K562 (cell line): Measurements from ENCODE around the gene GPR37L1. TPM values are rescaled to one million over a fixed set of nuclear protein-coding genes. Genes with fewer than 3 reads are reported as not detected.

Experiments used
- ATAC-seq: fragments of 200-7000 bp; cut with Tn5 transposase; 3 replicates; pipeline ENCODE4 v1.9.1; 2020; ENCODE audit warnings: moderate library complexity
- BruUV-seq: library from RNA; stranded (reverse); fragments of 400-500 nt; replicated peaks from 2 replicates; lab custom pipeline; 2021; lab: Mats Ljungman, UMichigan
- CTCF ChIA-PET: fragments of 300-600 bp; formaldehyde crosslinking; extraction: SDS; loops from one replicate; lab custom pipeline; 2021; ENCODE audit warnings: low intra/inter-chr PET ratio; lab: Yijun Ruan, JAX
- POLR2A ChIA-PET: fragments of 300-600, 350-650 bp; sonication (Branson Sonifier 250); formaldehyde crosslinking; extraction: SDS; loops from one replicate; lab custom pipeline; 2021; ENCODE audit warnings: antibody characterized with exemption, inconsistent platforms; lab: Yijun Ruan, JAX
- DNase-seq, 4 experiments: peaks; one replicate each; pipeline versions ENCODE4 v3.0.0 to v3.0.0-alpha.2; 2011 to 2018; ENCODE audit warnings: low spot score in 3 of 4, mixed read lengths in 3 of 4; ENCODE audit errors: extremely low read depth in 1 of 4
- FAIRE-seq: peaks from 2 replicates; lab custom pipeline; 2011; peaks lifted over from hg19 to GRCh38; lab: Jason Lieb, UNC
- H2AFZ ChIP-seq: 2 replicates; pipeline ENCODE4 v1.6.0; 2011; ENCODE audit warnings: low read depth, low read length, control low read depth, inconsistent platforms
- H3K27ac ChIP-seq: fragments of 200-600 bp; 3 replicates; pipeline ENCODE4 v1.8.0; 2011; ENCODE audit warnings: low read depth, mild to moderate bottlenecking, control low read depth, inconsistent platforms, low read length, moderate library complexity, mixed read lengths; ENCODE audit errors: extremely low read depth
- H3K27me3 ChIP-seq, 2 experiments: fragments of 300-600 bp in 1 of 2; 2 replicates in 1 of 2; 3 replicates in 1 of 2; pipeline versions ENCODE4 v1.6.0 to v1.8.0; 2011; ENCODE audit warnings: inconsistent platforms in 2 of 2, low read length in 2 of 2, mild to moderate bottlenecking in 1 of 2, mixed read lengths in 1 of 2, moderate library complexity in 1 of 2; ENCODE audit not compliant: control insufficient read depth in 2 of 2, insufficient read depth in 2 of 2
- H3K36me3 ChIP-seq: fragments of 300-600 bp; 3 replicates; pipeline ENCODE4 v1.8.0; 2011; ENCODE audit warnings: mild to moderate bottlenecking, low read length, inconsistent platforms; ENCODE audit not compliant: control insufficient read depth, insufficient read depth
- H3K4me1 ChIP-seq, 2 experiments: fragments of 200-600 bp in 1 of 2; replicated peaks in 1 of 2; 2 replicates in 1 of 2; 3 replicates in 1 of 2; pipeline versions ENCODE4 v1.5.1 to v1.8.0; 2011; ENCODE audit warnings: inconsistent platforms in 2 of 2, low read length in 2 of 2, mild to moderate bottlenecking in 1 of 2, mixed read lengths in 1 of 2, moderate library complexity in 1 of 2; ENCODE audit not compliant: control insufficient read depth in 2 of 2, insufficient read depth in 2 of 2
- H3K4me2 ChIP-seq: 2 replicates; pipeline ENCODE4 v1.6.1; 2011; ENCODE audit warnings: low read length, control low read depth, inconsistent platforms, mixed read lengths; ENCODE audit not compliant: insufficient read depth
- H3K4me3 ChIP-seq: fragments of 200-600 bp; sonication (generic), shearing (Covaris generic); 2 replicates; pipeline ENCODE4 v1.5.1; 2016; ENCODE audit warnings: control low read depth, inconsistent platforms
- H3K79me2 ChIP-seq: fragments of 200-600 bp; 3 replicates; pipeline ENCODE4 v1.8.0; 2011; ENCODE audit warnings: low read length, inconsistent platforms; ENCODE audit not compliant: control insufficient read depth, insufficient read depth
- H3K9ac ChIP-seq, 2 experiments: 2 replicates each; pipeline versions ENCODE4 v1.6.0 to v1.6.1; 2011; ENCODE audit warnings: low read depth in 2 of 2, low read length in 2 of 2, control low read depth in 1 of 2, inconsistent platforms in 1 of 2, mild to moderate bottlenecking in 1 of 2, mixed read lengths in 1 of 2; ENCODE audit not compliant: insufficient read depth in 1 of 2
- H3K9me1 ChIP-seq: one replicate; pipeline ENCODE4 v1.6.0; 2011; ENCODE audit warnings: inconsistent platforms, mild to moderate bottlenecking, low read length, moderate library complexity; ENCODE audit not compliant: control insufficient read depth, insufficient read depth
- H3K9me3 ChIP-seq: replicated peaks from 2 replicates; pipeline ENCODE4 v1.5.1; 2011; ENCODE audit warnings: low read depth, low read length, inconsistent platforms; ENCODE audit not compliant: control insufficient read depth, insufficient read depth
- H4K20me1 ChIP-seq: replicated peaks from 2 replicates; pipeline ENCODE4 v1.6.1; 2011; ENCODE audit warnings: low read length, inconsistent platforms, mixed read lengths; ENCODE audit not compliant: control insufficient read depth, insufficient read depth
- ARNT ChIP-seq, 2 experiments: fragments of 450-650 bp; IDR thresholded peaks; 2 replicates each; pipeline ENCODE4 v1.6.1; 2016; ENCODE audit warnings: mild to moderate bottlenecking in 1 of 2
- ATF7 ChIP-seq: fragments of 450-650 bp; IDR thresholded peaks from 2 replicates; pipeline ENCODE4 v1.7.1; 2014; ENCODE audit warnings: mild to moderate bottlenecking, moderate library complexity
- E2F3 ChIP-seq: fragments of 250-450 bp; sonication (Bioruptor Pico); IDR thresholded peaks from 2 replicates; pipeline ENCODE4 v1.4.0; 2020; ENCODE audit warnings: mild to moderate bottlenecking
- FOSL1 ChIP-seq: fragments of 200-800 bp; sonication (Bioruptor generic); conservative IDR thresholded peaks from 2 replicates; pipeline ENCODE4 v1.6.1; 2016; ENCODE audit warnings: missing genetic modification characterization, missing compliant biosample characterization
- GATAD2A ChIP-seq: fragments of 450-650 bp; IDR thresholded peaks from 2 replicates; pipeline ENCODE4 v1.6.1; 2017
- KAT8 ChIP-seq: fragments of 450-650 bp; IDR thresholded peaks from 2 replicates; pipeline ENCODE4 v1.6.1; 2016; ENCODE audit warnings: low read depth, mild to moderate bottlenecking
- L3MBTL2 ChIP-seq: fragments of 450-650 bp; IDR thresholded peaks from 2 replicates; pipeline ENCODE4 v1.6.1; 2016; ENCODE audit warnings: mild to moderate bottlenecking, moderate library complexity
- NR2F6 ChIP-seq: fragments of 450-650 bp; formaldehyde crosslinking; IDR thresholded peaks from 2 replicates; pipeline ENCODE4 v1.4.0; 2020; ENCODE audit warnings: mild to moderate bottlenecking
- RNF2 ChIP-seq: sonication (generic); IDR thresholded peaks from 2 replicates; pipeline ENCODE4 v1.6.1; 2016
- RREB1 ChIP-seq: fragments of 250-450 bp; sonication (Bioruptor Pico); IDR thresholded peaks from 2 replicates; pipeline ENCODE4 v1.4.0; 2020
- TOE1 ChIP-seq, 2 experiments: fragments of 450-650 bp in 1 of 2; sonication (generic) in 1 of 2; formaldehyde crosslinking in 1 of 2; IDR thresholded peaks; 2 replicates each; pipeline versions ENCODE4 v1.7.1 to v1.8.0; 2016 to 2022; ENCODE audit warnings: borderline replicate concordance in 2 of 2, mild to moderate bottlenecking in 2 of 2, antibody characterized with exemption in 1 of 2, inconsistent platforms in 1 of 2, low read depth in 1 of 2, missing genetic modification reagents in 1 of 2, moderate library complexity in 1 of 2
- ZNF584 ChIP-seq: fragments of 200-800 bp; sonication (Bioruptor generic); IDR thresholded peaks from 2 replicates; pipeline ENCODE4 v1.6.1; 2016; ENCODE audit warnings: low read depth, mild to moderate bottlenecking, missing genetic modification characterization, missing compliant biosample characterization
- WGBS: fragments of 100-300 bp; shearing (Covaris generic); methylation state at CpG from one replicate; pipeline ENCODE4 v1.1.6; 2016; ENCODE audit warnings: low coverage, mixed read lengths; ENCODE audit not compliant: insufficient coverage; ENCODE audit errors: missing lambda C conversion rate; 5-methylcytosine and 5-hydroxymethylcytosine counted together
- in situ Hi-C: fragments of 300-500 bp; cut with MboI; formaldehyde crosslinking; loops from 4 replicates; pipeline ENCODE4 v1.15.0; 2018; ENCODE audit warnings: inconsistent platforms, mixed read lengths
- intact Hi-C: fragments of 100-400 bp; cut with micrococcal nuclease; formaldehyde crosslinking; loops from 2 replicates; pipeline ENCODE4 v1.14.2; 2022
- polyA plus RNA-seq, 8 experiments: library from polyadenylated mRNA; depleted of rRNA in 4 of 8; stranded (reverse) in 5 of 8; unstranded in 3 of 8; fragments of >200 nt; fragmentation: Nextera tagmentation in 2 of 8; fragmentation: Illumina TruSeq in 1 of 8; extraction: Ambion mirVana in 2 of 8; extraction: Trizol in 1 of 8; gene quantifications; 2 replicates each; pipeline versions ENCODE4 v1.2.1 to v1.2.3, GENCODE V29; 2011 to 2014; ENCODE audit warnings: inconsistent platforms in 1 of 8, missing spikeins in 1 of 8
- total RNA-seq, 7 experiments: library from RNA; depleted of rRNA in 6 of 7; stranded (reverse); fragments of >200 nt in 6 of 7; fragmentation: Illumina TruSeq in 2 of 7; extraction: Trizol in 2 of 7; gene quantifications; 2 replicates each; pipeline versions ENCODE4 v1.2.1 to v1.2.3, GENCODE V29; 2011 to 2021; ENCODE audit warnings: low replicate concordance in 1 of 7
- TF ChIP-seq, protein P1 (sequence below): sonication (generic); formaldehyde crosslinking; IDR thresholded peaks from 2 replicates; pipeline ENCODE4 v1.8.0; 2022; ENCODE audit warnings: missing genetic modification reagents, mild to moderate bottlenecking, borderline replicate concordance

The GPR37L1 gene
- total and polyA plus RNA-seq, 9 of the 15 experiments (the other 6 are each of a cell fraction or from before 2014, with no cell fraction given) = not detected

DNA sequence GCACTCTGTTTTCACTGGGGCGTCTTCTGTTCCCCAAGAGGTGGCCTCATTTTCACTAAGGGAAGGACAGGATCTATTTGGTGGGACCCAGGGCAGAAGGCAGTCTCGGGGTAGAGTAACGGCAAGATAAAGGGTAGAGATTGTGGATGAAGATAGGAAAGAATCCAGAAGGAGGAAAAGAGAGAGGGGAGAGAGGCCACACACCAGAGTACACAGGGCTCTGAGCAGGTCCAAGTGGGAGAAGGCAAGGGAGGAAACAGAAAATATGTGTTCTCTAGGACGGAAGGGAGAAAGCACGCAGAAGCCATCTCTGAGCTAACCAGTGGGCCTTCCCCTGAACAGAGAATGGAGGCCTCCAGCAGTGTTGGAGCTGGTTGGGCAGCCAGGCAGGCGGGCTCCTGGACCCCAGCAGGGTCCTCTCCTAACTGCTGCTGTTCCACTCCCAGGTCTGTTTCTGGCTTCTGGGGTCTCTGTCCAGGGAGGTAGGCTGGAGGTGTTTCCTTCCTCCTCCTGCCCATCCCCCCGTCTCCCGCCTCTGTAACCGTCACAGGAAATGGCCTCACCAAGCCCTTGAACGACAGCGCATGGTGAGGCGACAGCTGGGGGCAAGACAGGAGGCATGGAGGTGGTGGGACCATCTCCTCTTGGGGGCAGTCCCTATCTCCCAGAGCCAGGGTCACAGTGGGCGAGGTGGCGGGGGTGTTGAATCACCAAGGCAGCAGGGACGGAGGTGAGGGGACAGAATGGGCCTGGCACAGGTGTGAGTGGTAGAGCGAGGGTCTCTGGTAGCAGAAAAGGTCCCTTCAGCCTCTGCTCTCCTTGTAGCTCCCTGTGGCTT, 37.0 kb downstream of the GPR37L1 start:
- H3K4me3 ChIP-seq = peak overlapping the region; percentile 57
- DNase-seq (peak; percentile 58 to 89 (median 70)), ATAC-seq (peak; percentile 35), FAIRE-seq (peak; percentile 64)
- H3K9me1 ChIP-seq = no peaks in the 10 kb centered on the region
- in situ Hi-C loops (no loop called here), intact Hi-C loops (loop anchor here (10.0 kb wide), 1 partner anchor 645 kb away; the partner anchor contains the start of gene KDM5B)
- H3K79me2 ChIP-seq = peaks cover 97% of the 10 kb centered on the region
- H3K27me3 ChIP-seq = no peaks in the 10 kb centered on the region
- H3K4me2 ChIP-seq = peak overlapping the region; percentile 90
- peaks cover 41% of the 10 kb centered on the region for H3K36me3 ChIP-seq
- BruUV-seq = no TSS peak
- ChIA-PET POLR2A (interaction anchor here (0.6 to 3.2 kb wide), 8 partner anchors 10 to 626 kb away, joined by 3 to 19 read pairs (median 4); no protein-coding TSS in a partner anchor), CTCF (no interaction called here)
- no peaks in the 10 kb centered on the region for H3K9me3 ChIP-seq
- H3K4me1 ChIP-seq = peaks cover 78 to 92% of the 10 kb centered on the region in 2 experiments
- H3K9ac ChIP-seq = peak overlapping the region; percentile 89 to 91
- peak overlapping the region; percentile 99 for H3K27ac ChIP-seq
- peak overlapping the region; percentile 82 for H2AFZ ChIP-seq
- WGBS = 8% methylated on average over 16 of the region's 16 CpGs
- H4K20me1 ChIP-seq = no peaks in the 10 kb centered on the region
- peak; percentile 66 for TF ChIP-seq L3MBTL2
- peak; percentile 95 for TF ChIP-seq RNF2
- peak; percentile 16; the same call in 1 of the 2 replicates for TF ChIP-seq TOE1 (IDR thresholded peaks at IDR 0.05; ENCODE audit: borderline replicate concordance)
- peak; percentile 71; the same call in 1 of the 2 replicates for TF ChIP-seq TOE1 (CRISPR knock-in tag; IDR thresholded peaks at IDR 0.05; ENCODE audit: borderline replicate concordance, low read depth)
- TF ChIP-seq E2F3 (CRISPR knock-in tag) = peak; percentile 65
- TF ChIP-seq ATF7 = 0 out of 2 replicates have a peak, but pooled peaks have one; percentile 4
- peak; percentile 87 for TF ChIP-seq ZNF584 (CRISPR knock-in tag)
- peak in 1 of 2 experiments; percentile 58; a peak in 3 of 4 replicates for TF ChIP-seq ARNT (IDR thresholded peaks at IDR 0.05)
- TF ChIP-seq, protein P1, sequence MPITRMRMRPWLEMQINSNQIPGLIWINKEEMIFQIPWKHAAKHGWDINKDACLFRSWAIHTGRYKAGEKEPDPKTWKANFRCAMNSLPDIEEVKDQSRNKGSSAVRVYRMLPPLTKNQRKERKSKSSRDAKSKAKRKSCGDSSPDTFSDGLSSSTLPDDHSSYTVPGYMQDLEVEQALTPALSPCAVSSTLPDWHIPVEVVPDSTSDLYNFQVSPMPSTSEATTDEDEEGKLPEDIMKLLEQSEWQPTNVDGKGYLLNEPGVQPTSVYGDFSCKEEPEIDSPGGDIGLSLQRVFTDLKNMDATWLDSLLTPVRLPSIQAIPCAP = peak; percentile 81; the same call in 1 of the 2 replicates
- no peak for TF ChIP-seq NR2F6
- peak; percentile 19; the same call in 1 of the 2 replicates for TF ChIP-seq RREB1 (CRISPR knock-in tag)
- no peak for TF ChIP-seq GATAD2A
- TF ChIP-seq FOSL1 (tag) = peak; percentile 52; the same call in 1 of the 2 replicates
- no peak for TF ChIP-seq KAT8
